GM18517 (cell line): Measurements from ENCODE around the gene RALGAPB.
"Not testable (repeated sequence)": the region's sequence is repeated elsewhere in the genome, so short reads cannot be mapped to it uniquely, and the experiment has no call there.

Source experiments
- ATAC-seq: cut with Tn5 transposase; IDR thresholded peaks from one replicate; pipeline ENCODE4 v1.9.1; 2021; ENCODE audit warnings: mild to moderate bottlenecking, moderate library complexity; ENCODE audit not compliant: unreplicated experiment

The RALGAPB gene

GRCh38 chr20:38479596-38479995 lies 7.0 kb downstream of the RALGAPB start:
- no peak for ATAC-seq

- no peak for ATAC-seq
Measured at GRCh38 chr20:38485041-38485440, 12.4 kb downstream of the RALGAPB start.

GRCh38 chr20:38489181-38489580 lies 16.5 kb downstream of the RALGAPB start:
- ATAC-seq: no peak

DNA sequence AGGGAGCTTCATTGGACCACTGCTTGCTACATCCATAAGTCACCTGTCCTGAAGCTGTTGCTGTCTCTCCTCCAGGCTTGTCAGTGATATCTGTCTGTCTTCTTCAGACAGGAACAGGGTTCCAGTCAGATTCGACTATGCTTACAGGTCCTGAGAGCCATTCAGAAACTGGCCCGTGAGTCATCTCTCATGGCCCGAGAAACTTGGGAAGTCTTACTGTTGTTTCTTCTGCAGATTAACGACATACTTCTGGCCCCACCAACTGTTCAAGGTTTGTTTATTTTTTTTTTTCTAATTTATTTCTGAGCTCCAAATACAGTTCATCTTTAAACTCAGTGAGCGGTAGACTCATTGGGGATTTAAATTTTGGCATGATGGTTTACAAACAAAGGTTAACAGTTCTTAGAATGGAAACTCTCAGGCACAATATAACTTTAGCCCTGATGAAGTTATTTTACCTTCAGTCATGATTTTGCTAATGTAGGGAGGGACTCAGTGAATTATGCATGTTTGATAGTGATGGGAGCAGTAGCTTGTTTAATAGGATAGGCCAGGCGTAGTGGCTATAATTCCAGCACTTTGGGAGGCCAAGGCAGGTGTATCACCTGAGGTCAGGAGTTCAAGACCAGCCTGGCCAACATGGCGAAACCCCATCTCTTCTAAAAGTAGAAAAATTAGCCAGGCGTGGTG lies 24.7 kb downstream of the RALGAPB start:
- ATAC-seq: no peak

- ATAC-seq: no peak
Measured at GRCh38 chr20:38498909-38499308, 26.3 kb downstream of the RALGAPB start.

- ATAC-seq: no peak
Measured at GRCh38 chr20:38499366-38499765, 26.7 kb downstream of the RALGAPB start.

GRCh38 chr20:38501858-38502436 lies 29.3 kb downstream of the RALGAPB start:
- ATAC-seq: no peak

DNA sequence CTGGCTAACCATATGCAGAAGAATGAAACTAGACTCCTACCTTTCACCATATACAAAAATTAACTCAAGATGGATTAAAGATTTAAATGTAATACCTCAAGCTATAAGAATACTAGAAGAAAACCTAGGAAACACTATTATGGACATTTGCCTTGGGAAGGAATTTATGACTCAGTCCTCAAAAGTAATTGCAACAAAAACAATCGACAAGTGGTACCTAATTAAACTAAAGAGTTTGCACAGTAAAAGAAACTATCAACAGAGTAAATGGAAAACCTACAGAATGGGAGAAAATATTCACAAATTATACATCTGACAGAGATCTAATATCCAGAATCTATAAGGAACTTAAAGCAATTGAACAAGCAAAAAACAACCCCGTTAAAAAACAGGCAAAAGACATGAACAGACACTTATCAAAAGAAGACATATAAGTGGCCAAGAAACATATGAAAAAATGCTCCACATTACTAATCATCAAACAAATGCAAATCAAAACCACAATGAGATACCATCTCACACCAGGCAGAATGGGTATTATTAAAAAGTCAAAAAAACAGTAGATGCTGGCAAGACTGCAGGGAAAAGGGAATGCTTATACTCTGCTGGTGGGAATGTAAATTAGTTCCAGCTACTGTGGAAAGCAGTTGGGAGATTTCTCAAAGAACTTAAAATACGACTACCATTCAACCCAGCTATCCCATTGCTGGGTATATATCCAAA lies 31.9 kb downstream of the RALGAPB start:
- ATAC-seq: no peak

GRCh38 chr20:38505091-38505455 lies 32.4 kb downstream of the RALGAPB start:
- no peak for ATAC-seq

GRCh38 chr20:38511726-38512125 lies 39.1 kb downstream of the RALGAPB start:
- ATAC-seq: not testable (repeated sequence)

DNA sequence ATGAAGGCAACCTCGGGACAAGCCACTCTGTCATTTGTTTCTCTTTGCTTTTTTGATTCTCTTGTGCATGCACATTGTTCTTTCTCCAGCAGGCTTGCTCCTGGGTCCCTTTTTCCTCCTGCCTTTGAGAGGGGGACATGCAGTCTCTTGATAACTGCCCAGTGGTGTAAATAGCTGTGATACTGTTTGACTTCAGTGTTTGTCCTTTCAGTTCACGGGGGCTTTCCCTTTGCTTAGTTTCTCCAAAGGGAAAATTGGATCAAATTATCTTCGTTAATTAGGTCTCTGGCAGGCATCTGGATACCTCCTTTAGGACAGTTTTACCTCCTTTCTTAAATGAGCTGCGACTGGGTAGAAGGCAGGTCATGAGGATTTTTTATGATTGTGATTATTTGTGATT lies 41.5 kb downstream of the RALGAPB start:
- ATAC-seq: no peak

DNA sequence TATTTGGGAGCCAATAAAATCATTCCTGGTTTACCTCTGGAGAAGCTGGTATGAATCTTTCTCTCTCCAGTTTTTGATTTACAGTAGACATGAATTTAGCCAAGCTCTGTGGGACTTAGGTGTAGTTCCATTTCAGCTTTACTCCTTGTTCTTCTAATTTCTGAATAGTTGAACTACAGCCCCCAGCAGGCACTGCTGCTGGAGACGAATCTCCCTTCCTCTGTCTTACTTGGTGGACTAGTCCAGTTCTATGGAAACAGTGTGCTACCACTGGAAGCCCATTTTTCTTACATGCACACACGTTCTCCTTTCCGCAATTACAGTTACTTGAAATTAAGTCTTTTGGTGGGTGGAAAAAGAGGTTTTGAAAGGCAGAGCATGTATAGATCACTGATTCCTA lies 42.3 kb downstream of the RALGAPB start:
- ATAC-seq: no peak

DNA sequence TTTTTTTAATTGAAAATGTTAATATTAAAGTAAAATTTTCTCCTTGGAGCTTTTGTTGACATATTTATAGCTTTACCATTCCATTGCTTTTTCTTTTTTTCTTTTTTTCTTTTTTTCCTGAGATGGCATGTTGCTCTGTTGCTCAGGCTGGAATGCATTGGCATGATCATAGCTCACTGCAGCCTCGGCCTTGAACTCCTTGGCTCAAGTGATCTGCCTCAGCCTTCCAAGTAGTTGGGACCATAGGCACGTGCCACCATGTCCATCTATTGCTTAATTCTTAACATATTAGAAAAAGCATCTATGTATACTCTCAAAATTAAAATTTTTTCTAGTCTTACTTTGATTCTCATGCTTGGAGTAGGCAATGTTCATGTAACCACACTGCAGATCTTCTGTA lies 43.0 kb downstream of the RALGAPB start:
- ATAC-seq: no peak

- no peak for ATAC-seq
Measured at GRCh38 chr20:38519426-38519825, 46.8 kb downstream of the RALGAPB start.

GRCh38 chr20:38520261-38520660 lies 47.6 kb downstream of the RALGAPB start:
- no peak for ATAC-seq

GRCh38 chr20:38523697-38524096 lies 51.1 kb downstream of the RALGAPB start:
- ATAC-seq: no peak

GRCh38 chr20:38528167-38528566 lies 55.5 kb downstream of the RALGAPB start:
- ATAC-seq: no peak

- ATAC-seq: no peak
Measured at GRCh38 chr20:38531021-38531420, 58.4 kb downstream of the RALGAPB start.

DNA sequence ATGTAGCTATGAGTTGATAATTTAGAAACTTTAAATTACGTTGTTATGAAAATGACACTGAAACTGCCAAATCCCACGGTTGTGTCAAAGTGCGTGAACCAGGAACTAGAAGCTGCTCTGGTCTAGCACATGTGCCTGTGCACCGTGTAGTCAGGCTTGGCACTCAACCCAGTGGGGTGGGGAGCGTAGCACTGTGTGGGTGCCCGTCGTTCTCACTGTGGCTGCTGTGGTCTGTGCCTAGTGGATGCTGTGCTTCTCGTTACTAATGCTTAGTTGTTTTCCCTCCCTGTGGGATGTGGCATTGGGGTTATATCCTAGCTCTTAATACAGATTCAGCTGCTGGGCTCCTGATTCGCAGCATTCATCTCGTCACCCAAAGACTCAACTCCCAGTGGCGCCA lies 62.1 kb downstream of the RALGAPB start:
- no peak for ATAC-seq

DNA sequence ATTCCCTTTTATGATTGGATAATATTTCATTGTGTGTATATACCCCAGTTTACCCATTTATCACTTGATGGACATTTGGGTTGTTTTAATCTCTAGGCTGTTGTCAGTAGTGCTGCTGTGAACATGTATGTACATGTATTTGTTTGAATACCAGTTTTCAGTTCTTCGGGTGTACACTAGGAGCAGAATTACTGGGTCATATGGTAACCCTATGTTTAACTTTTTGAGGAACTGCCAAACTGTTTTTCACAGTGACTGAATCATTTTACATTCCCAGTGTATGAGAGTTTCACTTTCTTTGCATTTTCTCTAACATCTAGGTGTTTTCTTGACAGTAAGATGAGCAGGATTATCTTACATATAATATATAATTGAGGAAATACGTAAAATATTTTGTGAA lies 63.7 kb downstream of the RALGAPB start:
- no peak for ATAC-seq

GRCh38 chr20:38537176-38537575 lies 64.5 kb downstream of the RALGAPB start:
- no peak for ATAC-seq

DNA sequence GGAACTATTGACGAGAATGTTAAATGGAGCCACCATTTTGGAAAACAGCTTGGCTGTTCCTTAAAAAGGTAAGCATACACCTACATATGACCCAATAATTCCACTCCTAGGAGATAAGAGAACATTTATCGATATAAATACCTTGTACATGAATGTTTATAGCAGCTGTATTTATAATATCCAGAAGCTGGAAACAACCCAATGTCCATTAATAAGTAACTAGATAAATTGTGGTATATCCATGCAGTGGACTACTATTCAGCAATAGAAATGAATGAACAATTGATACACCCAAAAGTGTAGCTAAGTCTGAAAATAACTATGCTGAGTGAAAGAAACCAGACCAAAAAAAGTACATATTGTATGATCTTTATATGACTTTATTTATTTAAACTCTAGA lies 66.1 kb downstream of the RALGAPB start:
- ATAC-seq: no peak
